HL-60 (cell line): ENCODE results near the gene NFE2.

Experiments used
- REST ChIP-seq: IDR thresholded peaks from 2 replicates; pipeline ENCODE4 v1.6.1; 2012; ENCODE audit warnings: low read depth; ENCODE audit not compliant: insufficient replicate concordance
- SPI1 ChIP-seq: IDR thresholded peaks from 2 replicates; pipeline ENCODE4 v1.6.1; 2012; ENCODE audit warnings: low read depth, mild to moderate bottlenecking, borderline replicate concordance

DNA sequence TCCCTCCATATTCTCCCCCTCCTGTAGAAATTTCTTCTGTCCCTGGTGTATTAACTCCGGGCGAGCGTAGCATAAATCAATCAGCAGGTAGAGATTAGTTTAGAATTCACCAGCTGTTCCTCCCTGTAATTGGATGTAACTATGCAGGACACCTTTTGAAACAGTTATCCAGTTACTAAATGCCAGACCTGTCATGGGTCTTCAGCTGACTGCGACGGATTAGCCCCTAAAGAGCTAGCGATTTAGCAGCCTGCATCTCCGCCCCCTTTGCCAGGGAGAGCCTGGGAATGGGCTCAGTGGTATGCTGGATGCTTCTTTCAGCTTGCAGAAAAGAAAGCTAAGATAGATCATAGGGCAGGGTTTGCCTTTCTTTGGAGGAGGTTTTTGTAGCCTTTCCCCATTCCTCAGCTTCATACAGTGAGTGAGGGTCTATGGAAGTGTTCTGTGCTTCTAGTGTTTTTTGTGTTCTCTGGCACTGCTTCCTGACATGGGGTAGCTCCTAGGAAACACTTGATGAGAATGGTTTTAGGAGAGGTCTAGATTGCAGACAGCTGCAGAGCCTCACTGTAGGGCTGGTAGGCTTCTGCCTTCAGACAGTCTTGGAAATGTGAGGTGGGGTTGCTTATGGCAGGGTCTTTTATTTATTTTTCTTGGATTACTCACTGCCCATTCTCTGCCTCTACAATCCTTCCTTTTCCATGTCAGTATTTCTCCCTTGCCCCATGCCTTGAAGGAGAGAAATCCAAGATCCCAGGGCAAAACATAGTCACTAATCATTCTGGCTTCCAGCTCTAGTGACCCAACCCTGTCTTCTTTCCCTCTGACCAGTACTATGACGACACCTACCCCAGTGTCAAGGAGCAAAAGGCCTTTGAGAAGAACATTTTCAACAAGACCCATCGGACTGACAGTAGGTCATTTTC, 40.8 kb upstream of the NFE2 start:
- TF ChIP-seq SPI1, result no peak
- TF ChIP-seq REST, result no peak
